ENCODE data around the gene CD320. TPM values are rescaled to one million over a fixed set of nuclear protein-coding genes. Genes with fewer than 3 reads are reported as not detected.
A peak's percentile ranks its signal among the peaks of the same experiment; 100 is the strongest.

Gene CD320
- total RNA-seq, 4 donors from 2014 or later: 49.8 to 85.3 (median 66.1) TPM

GRCh38 chr19:8336660-8337059 lies 28.5 kb upstream of the CD320 start:
- Histone ChIP-seq H3K27me3 (peaks cover 19 to 38% (median 26%) of the 10 kb centered on the region in 3 donors), H3K36me3 (no peaks in the 10 kb centered on the region), H3K27ac (no peak overlapping the region), H3K4me3 (no peak overlapping the region), H3K4me1 (peaks cover 3 to 10% of the 10 kb centered on the region in 2 donors), H3K9me3 (no peaks in the 10 kb centered on the region)
- ATAC-seq (no peak), DNase-seq (no peak)
- in situ Hi-C loops (cut with MboI; ENCODE audit: low sequenced_read_pairs in 4 of 4): no loop called here
- intact Hi-C loops (cut with DNase I; ENCODE audit: low total_unique reads): no loop called here
- TF ChIP-seq POLR2A (IDR thresholded peaks at IDR 0.05): no peak
- TF ChIP-seq, protein P1, sequence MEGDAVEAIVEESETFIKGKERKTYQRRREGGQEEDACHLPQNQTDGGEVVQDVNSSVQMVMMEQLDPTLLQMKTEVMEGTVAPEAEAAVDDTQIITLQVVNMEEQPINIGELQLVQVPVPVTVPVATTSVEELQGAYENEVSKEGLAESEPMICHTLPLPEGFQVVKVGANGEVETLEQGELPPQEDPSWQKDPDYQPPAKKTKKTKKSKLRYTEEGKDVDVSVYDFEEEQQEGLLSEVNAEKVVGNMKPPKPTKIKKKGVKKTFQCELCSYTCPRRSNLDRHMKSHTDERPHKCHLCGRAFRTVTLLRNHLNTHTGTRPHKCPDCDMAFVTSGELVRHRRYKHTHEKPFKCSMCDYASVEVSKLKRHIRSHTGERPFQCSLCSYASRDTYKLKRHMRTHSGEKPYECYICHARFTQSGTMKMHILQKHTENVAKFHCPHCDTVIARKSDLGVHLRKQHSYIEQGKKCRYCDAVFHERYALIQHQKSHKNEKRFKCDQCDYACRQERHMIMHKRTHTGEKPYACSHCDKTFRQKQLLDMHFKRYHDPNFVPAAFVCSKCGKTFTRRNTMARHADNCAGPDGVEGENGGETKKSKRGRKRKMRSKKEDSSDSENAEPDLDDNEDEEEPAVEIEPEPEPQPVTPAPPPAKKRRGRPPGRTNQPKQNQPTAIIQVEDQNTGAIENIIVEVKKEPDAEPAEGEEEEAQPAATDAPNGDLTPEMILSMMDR (IDR thresholded peaks at IDR 0.05 in 4 of 5, conservative IDR thresholded peaks at IDR 0.05 in 1 of 5): no peak

DNA sequence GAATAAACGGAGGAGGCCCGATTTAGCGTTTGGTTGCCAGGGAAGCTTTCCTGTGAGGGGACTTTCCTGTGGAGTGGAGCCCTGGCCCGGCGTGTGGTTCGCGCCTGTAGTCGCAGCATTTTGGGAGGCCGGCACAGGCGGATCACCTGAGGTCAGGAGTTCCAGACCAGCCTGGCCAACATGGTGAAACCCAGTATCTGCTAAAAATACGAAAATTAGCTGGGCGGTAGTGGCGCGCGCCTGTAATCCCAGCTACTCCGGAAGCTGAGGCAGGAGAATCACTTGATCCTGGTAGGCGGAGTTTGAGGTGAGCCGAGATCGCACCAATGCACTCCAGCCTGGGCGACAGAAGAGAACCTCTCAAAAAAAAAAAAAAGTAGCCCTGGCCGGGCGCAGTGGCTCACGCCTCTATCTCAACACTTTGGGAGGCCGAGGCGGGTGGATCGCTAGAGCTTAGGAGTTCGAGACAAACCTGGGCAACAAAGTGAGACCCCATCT lies 28.0 kb upstream of the CD320 start:
- H3K4me1 ChIP-seq: peaks cover 0 to 8% of the 10 kb centered on the region in 2 donors
- H3K27me3 ChIP-seq: peaks cover 19 to 38% (median 26%) of the 10 kb centered on the region in 3 donors
- intact Hi-C loops (cut with DNase I; ENCODE audit: low total_unique reads): no loop called here
- H3K9me3 ChIP-seq: no peaks in the 10 kb centered on the region
- no peak for TF ChIP-seq POLR2A (IDR thresholded peaks at IDR 0.05)
- TF ChIP-seq, protein P1 (IDR thresholded peaks at IDR 0.05 in 4 of 5, conservative IDR thresholded peaks at IDR 0.05 in 1 of 5): no peak
- ATAC-seq (no peak), DNase-seq (no peak)
- H3K27ac ChIP-seq: peak overlapping the region in 1 of 4 donors; percentile 43
- no peak overlapping the region for H3K4me3 ChIP-seq
- in situ Hi-C loops (cut with MboI; ENCODE audit: low sequenced_read_pairs in 4 of 4): no loop called here
- no peaks in the 10 kb centered on the region for H3K36me3 ChIP-seq

- in situ Hi-C loops (cut with MboI; ENCODE audit: low sequenced_read_pairs in 4 of 4) (no loop called here), intact Hi-C loops (cut with DNase I; ENCODE audit: low total_unique reads) (no loop called here)
- Histone ChIP-seq H3K4me3 (no peak overlapping the region), H3K36me3 (no peaks in the 10 kb centered on the region), H3K27me3 (peaks cover 19 to 38% (median 26%) of the 10 kb centered on the region in 3 donors), H3K27ac (peak overlapping the region in 1 of 4 donors; percentile 43), H3K4me1 (peaks cover 0 to 8% of the 10 kb centered on the region in 2 donors), H3K9me3 (no peaks in the 10 kb centered on the region)
- no peak for DNase-seq
- no peak for TF ChIP-seq POLR2A (IDR thresholded peaks at IDR 0.05)
- TF ChIP-seq, protein P1 (IDR thresholded peaks at IDR 0.05 in 4 of 5, conservative IDR thresholded peaks at IDR 0.05 in 1 of 5): no peak
- ATAC-seq: no peak
Measured at GRCh38 chr19:8335343-8336071, 27.3 kb upstream of the CD320 start.

DNA sequence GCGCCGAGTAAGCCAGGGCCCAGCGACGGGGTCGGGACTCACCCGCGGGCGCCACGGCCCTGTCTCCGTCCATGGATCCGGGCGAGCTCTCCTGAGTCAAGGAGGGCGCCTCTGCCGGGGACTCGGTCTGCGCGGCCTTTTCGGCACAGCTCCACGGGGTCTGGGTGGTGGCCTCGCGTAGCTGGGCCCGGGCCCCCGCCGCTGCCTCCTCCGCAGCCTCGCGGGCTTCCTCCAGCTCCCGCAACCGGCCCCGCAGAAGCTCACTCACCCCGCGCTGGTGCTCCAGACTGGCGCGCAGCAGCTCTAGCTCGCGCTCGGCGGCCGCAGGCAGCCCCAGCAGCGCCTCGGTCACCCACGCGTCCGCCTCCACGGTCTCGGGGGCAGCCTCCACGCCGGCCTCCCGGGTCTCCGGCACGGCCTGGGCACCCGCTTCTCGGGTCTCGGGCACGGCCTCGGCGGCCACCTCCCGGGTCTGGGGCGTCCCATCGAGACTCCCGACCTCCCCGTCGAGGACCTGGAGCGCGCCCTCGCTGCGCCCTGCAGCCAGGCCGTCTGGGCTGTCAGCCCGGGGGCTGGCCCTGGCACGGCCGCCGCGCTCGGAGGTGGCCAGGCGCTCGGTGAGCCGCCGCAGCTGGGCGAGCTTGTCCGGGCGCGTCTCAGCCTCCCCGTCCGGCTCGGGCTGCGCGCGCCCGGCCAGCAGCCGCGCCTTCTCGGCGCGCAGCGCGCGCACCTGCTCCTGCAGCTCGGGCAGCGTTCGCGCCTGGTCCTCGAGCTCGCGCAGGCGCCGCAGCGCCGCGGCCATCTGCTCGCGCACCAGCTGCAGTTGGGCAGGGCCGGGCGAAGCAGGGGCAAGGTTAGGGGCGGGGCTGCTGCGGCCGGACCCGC lies 26.5 kb upstream of the CD320 start:
- ATAC-seq (peak; percentile 15 to 33), DNase-seq (no peak)
- in situ Hi-C loops (cut with MboI; ENCODE audit: low sequenced_read_pairs in 4 of 4) (no loop called here), intact Hi-C loops (cut with DNase I; ENCODE audit: low total_unique reads) (no loop called here)
- TF ChIP-seq, protein P1 (IDR thresholded peaks at IDR 0.05 in 4 of 5, conservative IDR thresholded peaks at IDR 0.05 in 1 of 5): no peak
- no peak for TF ChIP-seq POLR2A (IDR thresholded peaks at IDR 0.05)
- Histone ChIP-seq H3K9me3 (no peaks in the 10 kb centered on the region), H3K36me3 (no peaks in the 10 kb centered on the region), H3K4me1 (peaks cover 0 to 8% of the 10 kb centered on the region in 2 donors), H3K27ac (no peak overlapping the region), H3K4me3 (no peak overlapping the region), H3K27me3 (peaks cover 19 to 38% (median 26%) of the 10 kb centered on the region in 3 donors)

Measured in gastrocnemius medialis (tissue), 4 donors.